ENCODE measurements around the gene RPS6KB2. TPM values are rescaled to one million over a fixed set of nuclear protein-coding genes. Genes with fewer than 3 reads are reported as not detected.
A peak's percentile ranks its signal among the peaks of the same experiment; 100 is the strongest.

Gene RPS6KB2
- total and polyA plus RNA-seq, 9 of the 15 experiments (the other 6 are each of a cell fraction or from before 2014, with no cell fraction given), result 0.42 to 122 (median 82.6) TPM

- TF ChIP-seq UBTF (IDR thresholded peaks at IDR 0.05; ENCODE audit: borderline replicate concordance in 1 of 2, low read depth in 2 of 2, low read length in 2 of 2), result no peak
- no peak for TF ChIP-seq HNRNPUL1 (IDR thresholded peaks at IDR 0.05; ENCODE audit: low read length)
- TF ChIP-seq LARP7 (IDR thresholded peaks at IDR 0.05), result no peak
- peak in 1 of 2 experiments; percentile 57; a peak in 1 of 4 replicates for TF ChIP-seq RCOR1 (IDR thresholded peaks at IDR 0.05; ENCODE audit: borderline replicate concordance in 1 of 2, low read depth in 2 of 2, low read length in 2 of 2)
- 0 out of 2 replicates have a peak, but pooled peaks have one; percentile 46 for TF ChIP-seq ZBED1 (IDR thresholded peaks at IDR 0.05)
- TF ChIP-seq SPI1 (IDR thresholded peaks at IDR 0.05; ENCODE audit: borderline replicate concordance, low read depth, low read length), result no peak
- TF ChIP-seq ZNF507 (tag; conservative IDR thresholded peaks at IDR 0.05), result no peak
- no peak for TF ChIP-seq ZNF3 (CRISPR knock-in tag; IDR thresholded peaks at IDR 0.05)
- no peak for TF ChIP-seq FOXM1 (IDR thresholded peaks at IDR 0.05; ENCODE audit: low read depth)
- 0 out of 2 replicates have a peak, but pooled peaks have one; percentile 19 for TF ChIP-seq FOXM1 (CRISPR knock-in tag; IDR thresholded peaks at IDR 0.05; ENCODE audit: low read depth)
- TF ChIP-seq STAT5A (IDR thresholded peaks at IDR 0.05; ENCODE audit: borderline replicate concordance, low read length), result no peak
- TF ChIP-seq ZBTB8A (IDR thresholded peaks at IDR 0.05; ENCODE audit: partially characterized antibody), result no peak
- no peak for TF ChIP-seq ZNF124 (CRISPR knock-in tag; IDR thresholded peaks at IDR 0.05)
- TF ChIP-seq BCOR (IDR thresholded peaks at IDR 0.05), result peak; percentile 50; the same call in 1 of the 2 replicates
- TF ChIP-seq PTBP1 (IDR thresholded peaks at IDR 0.05; ENCODE audit: low read depth, low read length), result no peak
- no peak for TF ChIP-seq TCFL5 (CRISPR knock-in tag; conservative IDR thresholded peaks at IDR 0.05)
- TF ChIP-seq ZNF232 (CRISPR knock-in tag; IDR thresholded peaks at IDR 0.05), result no peak
- TF ChIP-seq MAFF (IDR thresholded peaks at IDR 0.05; ENCODE audit: low read length), result no peak
- no peak for TF ChIP-seq ZNF311 (CRISPR knock-in tag; IDR thresholded peaks at IDR 0.05)
- no peak for TF ChIP-seq ARID3B (CRISPR knock-in tag; IDR thresholded peaks at IDR 0.05; ENCODE audit: borderline replicate concordance)
- 0 out of 2 replicates have a peak, but pooled peaks have one; percentile 24 for TF ChIP-seq ZNF766 (CRISPR knock-in tag; conservative IDR thresholded peaks at IDR 0.05)
- no peak for TF ChIP-seq TEAD1 (CRISPR knock-in tag; IDR thresholded peaks at IDR 0.05)
- no peak for TF ChIP-seq EHMT2 (IDR thresholded peaks at IDR 0.05)
- TF ChIP-seq SIX5 (IDR thresholded peaks at IDR 0.05; ENCODE audit: borderline replicate concordance in 1 of 2, insufficient read depth in 1 of 2, low read depth in 1 of 2, low read length in 2 of 2), result no peak
- no peak for TF ChIP-seq GATAD2A (IDR thresholded peaks at IDR 0.05)
- no peak for TF ChIP-seq NFE2 (IDR thresholded peaks at IDR 0.05; ENCODE audit: low read depth)
- no peak for TF ChIP-seq ARID3A (IDR thresholded peaks at IDR 0.05; ENCODE audit: borderline replicate concordance, low read depth, low read length)
- no peak for TF ChIP-seq NFIX (CRISPR knock-in tag; IDR thresholded peaks at IDR 0.05; ENCODE audit: low read depth)
Observed at GRCh38 chr11:67463186-67463585, 34.9 kb downstream of the RPS6KB2 start (continued).

All from K562 (cell line).